ENCODE results near the gene TRAF7. TPM values are rescaled to one million over a fixed set of nuclear protein-coding genes. Genes with fewer than 3 reads are reported as not detected.

The TRAF7 gene
- total RNA-seq, 1 donor from 2014 or later, result 66.1 TPM

DNA sequence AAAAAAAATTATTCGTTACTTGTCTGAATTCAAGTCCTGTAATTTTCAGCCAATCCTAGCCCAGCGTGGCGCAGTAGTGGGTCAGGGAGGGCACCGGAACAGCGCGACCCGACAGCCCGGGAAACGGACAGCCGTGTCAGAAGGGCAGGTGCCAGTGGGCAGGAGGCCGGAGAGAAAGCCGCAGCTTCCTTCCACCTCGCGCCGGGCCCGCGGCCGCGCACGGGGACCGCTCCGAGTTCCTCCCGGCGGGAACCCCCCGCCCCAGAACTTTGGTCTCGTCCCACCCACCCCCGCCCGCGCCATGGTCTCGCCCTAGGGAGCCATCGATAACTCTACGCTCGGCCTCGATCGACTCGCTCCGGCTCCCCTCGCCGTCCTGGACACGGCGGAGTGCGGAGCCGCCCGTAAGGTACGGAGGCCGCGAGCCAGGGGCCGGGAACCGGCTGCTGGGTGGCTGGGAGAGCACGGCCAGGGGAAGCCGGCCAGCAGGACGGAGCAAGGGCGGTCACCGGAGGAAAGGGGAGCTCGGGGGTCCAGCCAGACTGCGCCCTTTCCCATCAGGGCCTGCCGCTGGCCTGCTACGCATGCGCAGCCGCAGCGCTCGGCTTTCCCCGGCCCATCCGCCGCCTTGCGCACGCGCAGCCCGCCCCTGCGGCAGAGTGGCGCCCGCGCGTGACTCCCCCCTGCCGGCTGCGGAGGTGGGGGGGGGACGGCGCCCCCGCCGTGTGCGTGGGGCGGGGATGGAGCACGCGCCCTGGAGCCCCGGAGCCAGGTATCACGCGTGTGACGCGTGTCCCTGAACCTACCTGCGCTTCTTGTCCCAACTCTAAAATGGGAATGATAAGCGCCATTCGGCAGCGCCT lies 49.8 kb downstream of the TRAF7 start, which contains the start of gene MLST8:
TSS of gene MLST8 (plus strand) at position 351 of the 863 bp plus-strand sequence. CDS start 632 bp downstream, outside the sequence.
- Mint-ChIP-seq H3K36me3 (peaks cover 6% of the 10 kb centered on the region), H3K4me3 (peak within 1 kb of the TSS; percentile 79), H3K27ac (peak within 1 kb of the TSS; percentile 86), H3K27me3 (ENCODE audit: low read depth) (peaks cover 7% of the 10 kb centered on the region), H3K4me1 (peaks cover 9% of the 10 kb centered on the region), H3K9me3 (no peaks in the 10 kb centered on the region)
- peak; percentile 84 to 92 for DNase-seq (ENCODE audit: low spot score in 2 of 2, unreplicated experiment in 2 of 2)
- TF ChIP-seq, protein P1, sequence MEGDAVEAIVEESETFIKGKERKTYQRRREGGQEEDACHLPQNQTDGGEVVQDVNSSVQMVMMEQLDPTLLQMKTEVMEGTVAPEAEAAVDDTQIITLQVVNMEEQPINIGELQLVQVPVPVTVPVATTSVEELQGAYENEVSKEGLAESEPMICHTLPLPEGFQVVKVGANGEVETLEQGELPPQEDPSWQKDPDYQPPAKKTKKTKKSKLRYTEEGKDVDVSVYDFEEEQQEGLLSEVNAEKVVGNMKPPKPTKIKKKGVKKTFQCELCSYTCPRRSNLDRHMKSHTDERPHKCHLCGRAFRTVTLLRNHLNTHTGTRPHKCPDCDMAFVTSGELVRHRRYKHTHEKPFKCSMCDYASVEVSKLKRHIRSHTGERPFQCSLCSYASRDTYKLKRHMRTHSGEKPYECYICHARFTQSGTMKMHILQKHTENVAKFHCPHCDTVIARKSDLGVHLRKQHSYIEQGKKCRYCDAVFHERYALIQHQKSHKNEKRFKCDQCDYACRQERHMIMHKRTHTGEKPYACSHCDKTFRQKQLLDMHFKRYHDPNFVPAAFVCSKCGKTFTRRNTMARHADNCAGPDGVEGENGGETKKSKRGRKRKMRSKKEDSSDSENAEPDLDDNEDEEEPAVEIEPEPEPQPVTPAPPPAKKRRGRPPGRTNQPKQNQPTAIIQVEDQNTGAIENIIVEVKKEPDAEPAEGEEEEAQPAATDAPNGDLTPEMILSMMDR (IDR thresholded peaks at IDR 0.05; ENCODE audit: unreplicated experiment), result peak; percentile 12

DNA sequence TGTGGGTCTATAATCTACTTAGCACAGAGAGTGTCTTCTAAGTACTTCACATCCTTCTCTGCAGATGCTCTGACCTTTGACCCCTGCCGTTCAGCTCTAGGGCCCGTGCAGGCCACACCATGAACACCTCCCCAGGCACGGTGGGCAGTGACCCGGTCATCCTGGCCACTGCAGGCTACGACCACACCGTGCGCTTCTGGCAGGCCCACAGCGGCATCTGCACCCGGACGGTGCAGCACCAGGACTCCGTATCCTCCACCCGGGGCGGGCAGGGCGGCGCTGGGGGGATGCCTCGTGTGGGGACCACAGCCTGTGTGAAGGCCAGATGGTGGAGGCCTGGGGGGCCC lies 50.4 kb downstream of the TRAF7 start:
- no peaks in the 10 kb centered on the region for H3K9me3 Mint-ChIP-seq
- H3K27me3 Mint-ChIP-seq (ENCODE audit: low read depth), result peaks cover 2% of the 10 kb centered on the region
- no peak overlapping the region for H3K27ac Mint-ChIP-seq
- no peak for DNase-seq (ENCODE audit: low spot score in 2 of 2, unreplicated experiment in 2 of 2)
- peaks cover 9% of the 10 kb centered on the region for H3K4me1 Mint-ChIP-seq
- peaks cover 6% of the 10 kb centered on the region for H3K36me3 Mint-ChIP-seq
- TF ChIP-seq, protein P1 (IDR thresholded peaks at IDR 0.05; ENCODE audit: unreplicated experiment), result peak; percentile 1
- H3K4me3 Mint-ChIP-seq, result peak overlapping the region; percentile 79

DNA sequence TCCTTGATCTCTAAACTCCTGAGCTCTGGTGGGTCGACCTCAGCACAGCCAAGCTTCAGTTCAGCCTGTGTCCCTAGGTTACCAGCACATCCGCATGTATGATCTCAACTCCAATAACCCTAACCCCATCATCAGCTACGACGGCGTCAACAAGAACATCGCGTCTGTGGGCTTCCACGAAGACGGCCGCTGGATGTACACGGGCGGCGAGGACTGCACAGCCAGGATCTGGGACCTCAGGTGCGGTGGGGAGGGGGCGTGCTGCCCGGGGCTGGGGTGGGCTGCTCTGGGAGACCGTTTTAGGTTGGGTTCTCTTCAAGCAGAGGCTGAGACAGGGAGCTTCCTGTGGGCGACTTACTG lies 50.8 kb downstream of the TRAF7 start:
- Mint-ChIP-seq H3K27ac (peak overlapping the region; percentile 30), H3K9me3 (no peaks in the 10 kb centered on the region), H3K27me3 (ENCODE audit: low read depth) (peaks cover 2% of the 10 kb centered on the region), H3K4me1 (peaks cover 9% of the 10 kb centered on the region), H3K36me3 (peaks cover 6% of the 10 kb centered on the region), H3K4me3 (peak overlapping the region; percentile 79)
- TF ChIP-seq, protein P1 (IDR thresholded peaks at IDR 0.05; ENCODE audit: unreplicated experiment), result no peak
- no peak for DNase-seq (ENCODE audit: low spot score in 2 of 2, unreplicated experiment in 2 of 2)

DNA sequence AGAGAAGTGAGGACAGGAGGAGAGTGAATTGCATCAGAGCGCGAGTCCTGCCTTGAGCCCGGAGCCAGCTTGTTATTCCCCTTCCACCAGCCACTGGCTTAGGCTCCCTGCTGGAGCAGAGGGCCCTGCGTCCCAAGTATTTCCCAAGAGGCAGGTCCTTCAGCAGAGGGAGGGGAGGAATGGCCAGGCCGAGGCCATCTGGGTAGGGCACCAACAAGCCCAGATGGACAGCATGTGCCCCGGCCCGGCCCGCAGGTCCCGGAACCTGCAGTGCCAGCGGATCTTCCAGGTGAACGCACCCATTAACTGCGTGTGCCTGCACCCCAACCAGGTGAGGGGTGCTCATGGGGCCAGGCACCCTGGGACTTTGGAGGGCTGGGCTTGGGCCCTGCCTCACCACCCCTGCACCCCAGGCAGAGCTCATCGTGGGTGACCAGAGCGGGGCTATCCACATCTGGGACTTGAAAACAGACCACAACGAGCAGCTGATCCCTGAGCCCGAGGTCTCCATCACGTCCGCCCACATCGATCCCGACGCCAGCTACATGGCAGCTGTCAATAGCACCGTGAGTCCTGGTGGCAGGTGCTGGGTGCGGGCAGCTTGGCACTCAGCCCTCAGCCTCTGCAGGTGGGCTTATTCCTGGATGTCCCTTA lies 51.3 kb downstream of the TRAF7 start:
- peaks cover 6% of the 10 kb centered on the region for H3K36me3 Mint-ChIP-seq
- TF ChIP-seq, protein P1 (IDR thresholded peaks at IDR 0.05; ENCODE audit: unreplicated experiment), result no peak
- H3K4me3 Mint-ChIP-seq, result peak overlapping the region; percentile 79
- H3K9me3 Mint-ChIP-seq, result no peaks in the 10 kb centered on the region
- H3K27ac Mint-ChIP-seq, result no peak overlapping the region
- peaks cover 9% of the 10 kb centered on the region for H3K4me1 Mint-ChIP-seq
- DNase-seq (ENCODE audit: low spot score in 2 of 2, unreplicated experiment in 2 of 2), result no peak
- no peaks in the 10 kb centered on the region for H3K27me3 Mint-ChIP-seq (ENCODE audit: low read depth)

DNA sequence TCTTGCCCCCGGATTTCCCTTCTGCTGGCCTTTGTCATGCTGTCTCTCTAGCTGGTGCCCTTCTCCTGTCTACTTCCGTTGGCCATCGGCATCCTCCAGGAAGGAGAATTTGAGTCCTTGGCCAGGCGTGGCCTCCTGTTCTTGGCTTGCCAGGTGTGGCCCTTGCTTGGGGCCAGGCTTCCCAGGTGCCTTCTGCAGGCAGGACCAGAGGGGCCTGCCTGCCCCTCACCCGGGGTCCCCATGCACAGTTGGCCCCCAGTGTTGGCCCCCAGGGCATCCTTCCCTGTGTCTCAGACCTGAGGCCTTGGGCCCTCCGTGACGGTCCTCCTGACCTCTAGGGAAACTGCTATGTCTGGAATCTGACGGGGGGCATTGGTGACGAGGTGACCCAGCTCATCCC lies 52.3 kb downstream of the TRAF7 start:
- no peaks in the 10 kb centered on the region for H3K9me3 Mint-ChIP-seq
- no peaks in the 10 kb centered on the region for H3K27me3 Mint-ChIP-seq (ENCODE audit: low read depth)
- TF ChIP-seq, protein P1 (IDR thresholded peaks at IDR 0.05; ENCODE audit: unreplicated experiment), result no peak
- H3K4me1 Mint-ChIP-seq, result peaks cover 16% of the 10 kb centered on the region
- DNase-seq (ENCODE audit: low spot score in 2 of 2, unreplicated experiment in 2 of 2), result no peak
- H3K4me3 Mint-ChIP-seq, result peak overlapping the region; percentile 79
- no peak overlapping the region for H3K27ac Mint-ChIP-seq
- peaks cover 6% of the 10 kb centered on the region for H3K36me3 Mint-ChIP-seq
